HEK293 (cell line): ENCODE data around the gene SLC35B3.

Experiments
- ATF2 ChIP-seq: fragments of 450-650 bp; formaldehyde crosslinking; IDR thresholded peaks from 2 replicates; pipeline ENCODE4 v1.5.1; 2016; ENCODE audit warnings: missing biosample characterization, missing genetic modification characterization, low read depth
- CTCF ChIP-seq: fragments of 450-650 bp; formaldehyde crosslinking; IDR thresholded peaks from 2 replicates; pipeline ENCODE4 v1.5.1; 2016; ENCODE audit warnings: missing biosample characterization, missing genetic modification characterization
- HOXA7 ChIP-seq: sonication (generic); formaldehyde crosslinking; IDR thresholded peaks from 2 replicates; pipeline ENCODE4 v1.8.1; 2022; ENCODE audit warnings: missing genetic modification reagents, borderline replicate concordance
- KLF7 ChIP-seq: fragments of 450-650 bp; formaldehyde crosslinking; IDR thresholded peaks from 2 replicates; pipeline ENCODE4 v1.5.1; 2016; ENCODE audit warnings: missing biosample characterization, missing genetic modification characterization, borderline replicate concordance
- MYNN ChIP-seq: fragments of 450-650 bp; formaldehyde crosslinking; IDR thresholded peaks from 2 replicates; pipeline ENCODE4 v1.5.1; 2016; ENCODE audit warnings: missing biosample characterization, missing genetic modification characterization, borderline replicate concordance
- SP2 ChIP-seq: fragments of 450-650 bp; formaldehyde crosslinking; IDR thresholded peaks from 2 replicates; pipeline ENCODE4 v1.5.1; 2016; ENCODE audit warnings: missing biosample characterization, missing genetic modification characterization
- ZNF10 ChIP-seq: fragments of 450-650 bp; formaldehyde crosslinking; IDR thresholded peaks from 2 replicates; pipeline ENCODE4 v1.5.1; 2017; ENCODE audit warnings: missing biosample characterization, missing genetic modification characterization
- ZNF132 ChIP-seq: fragments of 450-650 bp; formaldehyde crosslinking; IDR thresholded peaks from 2 replicates; pipeline ENCODE4 v1.5.1; 2017; ENCODE audit warnings: missing biosample characterization, missing genetic modification characterization, borderline replicate concordance
- ZNF23 ChIP-seq: fragments of 450-650 bp; formaldehyde crosslinking; IDR thresholded peaks from 2 replicates; pipeline ENCODE4 v1.5.1; 2016; ENCODE audit warnings: missing biosample characterization, missing genetic modification characterization, borderline replicate concordance
- ZNF501 ChIP-seq: fragments of 450-650 bp; formaldehyde crosslinking; IDR thresholded peaks from 2 replicates; pipeline ENCODE4 v1.5.1; 2016; ENCODE audit warnings: missing biosample characterization, missing genetic modification characterization
- ZNF510 ChIP-seq: fragments of 450-650 bp; formaldehyde crosslinking; IDR thresholded peaks from 2 replicates; pipeline ENCODE4 v1.5.1; 2018; ENCODE audit warnings: mild to moderate bottlenecking, missing genetic modification characterization, missing biosample characterization; ENCODE audit not compliant: insufficient replicate concordance
- ZNF596 ChIP-seq: fragments of 450-650 bp; IDR thresholded peaks from 2 replicates; pipeline ENCODE4 v1.5.0; 2018; ENCODE audit warnings: missing biosample characterization, mild to moderate bottlenecking, missing genetic modification characterization, moderate library complexity
- ZNF785 ChIP-seq: fragments of 450-650 bp; formaldehyde crosslinking; IDR thresholded peaks from 2 replicates; pipeline ENCODE4 v1.5.1; 2016; ENCODE audit warnings: missing biosample characterization, missing genetic modification characterization

DNA sequence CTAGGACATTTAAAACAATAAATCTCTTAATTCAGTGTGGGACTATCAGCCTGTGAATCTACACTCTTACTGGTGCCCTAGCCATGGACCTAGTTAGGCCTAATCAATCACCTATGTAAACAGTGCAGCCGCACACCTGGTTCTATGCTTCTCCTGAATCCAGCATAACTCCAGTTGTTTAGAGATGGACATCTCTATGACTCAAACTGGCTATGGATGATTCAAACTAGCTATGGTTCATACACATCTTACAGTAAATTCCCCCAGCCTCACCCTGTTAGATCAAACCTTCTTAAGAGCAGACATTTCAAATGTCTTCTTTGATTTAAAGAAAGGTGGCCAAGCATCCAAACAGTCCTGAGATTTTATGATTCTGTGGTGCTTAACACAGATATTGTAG, 34.7 kb downstream of the SLC35B3 start:
- TF ChIP-seq ATF2 (no peak), ZNF501 (tag by site-specific recombination) (no peak), MYNN (tag by site-specific recombination) (no peak), SP2 (tag by site-specific recombination) (no peak), ZNF596 (tag by site-specific recombination) (no peak), CTCF (tag by site-specific recombination) (no peak), ZNF132 (tag by site-specific recombination) (no peak), ZNF785 (tag by site-specific recombination) (no peak), KLF7 (no peak), ZNF10 (tag by site-specific recombination) (no peak), ZNF23 (no peak), HOXA7 (no peak), ZNF510 (no peak)
